GM13977 (cell line): ENCODE measurements around the gene IL3RA.

Source experiments
- DNase-seq: peaks from one replicate; pipeline ENCODE4 v3.0.0; 2012; ENCODE audit warnings: low spot score
- in situ Hi-C: fragments of 300-500 bp; cut with MboI; formaldehyde crosslinking; loops from one replicate; pipeline ENCODE4 v1.12.0; 2022; ENCODE audit warnings: low sequenced_read_pairs, low pct_unique_long_range_greater_than_20kb, mixed read lengths, inconsistent platforms; ENCODE audit not compliant: unreplicated experiment
- TF ChIP-seq, protein P1 (sequence below): IDR thresholded peaks from 2 replicates; pipeline ENCODE4 v1.5.1; 2012; ENCODE audit warnings: mild to moderate bottlenecking, control low read depth; ENCODE audit not compliant: insufficient read depth; ENCODE audit errors: extremely low read depth, missing control alignments

The IL3RA gene

DNA sequence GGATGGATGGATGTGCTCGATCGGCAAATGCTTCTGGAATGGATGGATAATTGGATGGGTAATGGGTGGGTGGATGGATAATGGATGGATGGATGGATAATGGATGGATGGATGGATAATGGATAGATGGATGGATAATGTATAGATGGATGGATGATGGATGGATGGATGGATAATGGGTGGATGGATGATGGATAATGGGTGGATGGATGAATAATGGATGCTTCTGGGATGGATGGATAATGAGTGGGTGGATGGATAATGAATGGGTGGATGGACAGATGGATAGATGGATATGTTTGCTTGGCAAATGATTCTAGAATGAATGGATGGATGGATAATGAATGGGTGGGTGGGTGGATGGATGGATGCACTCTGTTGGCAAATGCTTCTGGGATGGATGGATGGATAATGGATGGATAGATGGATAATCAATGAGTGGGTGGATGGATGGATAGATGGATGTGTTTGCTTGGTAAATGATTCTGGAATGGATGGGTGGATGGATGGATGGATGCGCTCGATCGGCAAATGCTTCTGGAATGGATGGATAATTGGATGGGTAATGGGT lies 59.1 kb downstream of the IL3RA start:
- in situ Hi-C loops, result no loop called here
- DNase-seq, result no peak
- TF ChIP-seq, protein P1, sequence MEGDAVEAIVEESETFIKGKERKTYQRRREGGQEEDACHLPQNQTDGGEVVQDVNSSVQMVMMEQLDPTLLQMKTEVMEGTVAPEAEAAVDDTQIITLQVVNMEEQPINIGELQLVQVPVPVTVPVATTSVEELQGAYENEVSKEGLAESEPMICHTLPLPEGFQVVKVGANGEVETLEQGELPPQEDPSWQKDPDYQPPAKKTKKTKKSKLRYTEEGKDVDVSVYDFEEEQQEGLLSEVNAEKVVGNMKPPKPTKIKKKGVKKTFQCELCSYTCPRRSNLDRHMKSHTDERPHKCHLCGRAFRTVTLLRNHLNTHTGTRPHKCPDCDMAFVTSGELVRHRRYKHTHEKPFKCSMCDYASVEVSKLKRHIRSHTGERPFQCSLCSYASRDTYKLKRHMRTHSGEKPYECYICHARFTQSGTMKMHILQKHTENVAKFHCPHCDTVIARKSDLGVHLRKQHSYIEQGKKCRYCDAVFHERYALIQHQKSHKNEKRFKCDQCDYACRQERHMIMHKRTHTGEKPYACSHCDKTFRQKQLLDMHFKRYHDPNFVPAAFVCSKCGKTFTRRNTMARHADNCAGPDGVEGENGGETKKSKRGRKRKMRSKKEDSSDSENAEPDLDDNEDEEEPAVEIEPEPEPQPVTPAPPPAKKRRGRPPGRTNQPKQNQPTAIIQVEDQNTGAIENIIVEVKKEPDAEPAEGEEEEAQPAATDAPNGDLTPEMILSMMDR, result no peak

DNA sequence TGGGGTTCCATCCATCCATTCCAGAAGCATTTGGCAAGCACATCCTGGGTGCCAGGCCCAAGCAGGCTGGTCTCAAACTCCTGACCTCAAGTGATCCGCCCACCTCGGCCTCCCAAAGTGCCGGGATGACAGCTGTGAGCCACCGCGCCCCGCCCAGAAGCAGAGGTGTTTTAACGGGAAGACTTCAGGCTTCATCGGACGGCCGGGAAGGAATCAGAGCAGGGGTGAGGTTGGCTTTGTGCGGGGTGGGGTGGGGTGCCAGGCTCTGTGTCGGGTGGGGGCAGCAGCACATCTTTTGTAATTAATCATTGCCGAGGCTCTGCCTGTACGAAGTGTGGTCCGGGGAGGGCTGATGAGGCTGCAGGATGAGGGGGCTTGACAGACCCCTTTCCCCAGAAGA lies 60.4 kb downstream of the IL3RA start:
- in situ Hi-C loops, result no loop called here
- TF ChIP-seq, protein P1, result no peak
- no peak for DNase-seq

DNA sequence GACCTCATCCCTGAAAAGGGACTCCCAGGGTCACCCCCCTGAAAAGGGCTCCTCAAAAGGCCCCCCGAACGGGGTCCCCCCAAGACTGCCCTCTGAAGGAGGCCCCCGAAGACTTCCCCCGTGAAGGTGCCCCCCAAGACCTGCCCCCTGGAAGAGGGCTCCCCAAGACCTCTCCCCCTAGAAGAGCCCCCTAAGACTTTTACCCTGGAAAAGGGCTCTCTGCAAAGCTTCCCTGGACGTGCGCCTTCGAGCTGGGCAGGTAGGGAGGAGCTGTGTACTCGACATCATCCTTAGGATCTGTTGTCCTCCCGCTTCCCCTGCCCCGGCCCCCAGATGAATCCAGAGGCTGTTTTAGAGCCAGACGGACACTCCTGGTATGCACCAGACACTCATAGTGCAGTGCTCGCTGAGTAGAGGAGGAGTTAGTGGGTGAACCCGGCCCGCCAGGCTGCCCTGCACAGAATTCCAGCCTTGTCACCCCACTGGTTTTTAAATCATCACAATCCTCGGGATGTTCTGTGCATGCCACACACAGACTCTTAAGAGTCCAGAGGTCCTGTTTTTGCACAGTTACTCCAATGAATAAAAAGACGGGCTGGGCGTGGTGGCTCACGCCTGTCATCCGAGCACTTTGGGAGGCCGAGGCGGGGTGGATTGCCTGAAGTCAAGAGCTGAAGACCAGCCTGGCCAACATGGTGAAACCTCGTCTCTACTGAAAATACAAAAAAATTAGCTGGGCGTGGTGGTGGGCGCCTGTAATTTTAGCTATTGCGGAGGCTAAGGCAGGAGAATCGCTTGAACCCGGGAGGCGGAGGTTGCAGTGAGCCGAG lies 61.1 kb downstream of the IL3RA start:
- DNase-seq, result no peak
- in situ Hi-C loops, result no loop called here
- TF ChIP-seq, protein P1, result no peak

DNA sequence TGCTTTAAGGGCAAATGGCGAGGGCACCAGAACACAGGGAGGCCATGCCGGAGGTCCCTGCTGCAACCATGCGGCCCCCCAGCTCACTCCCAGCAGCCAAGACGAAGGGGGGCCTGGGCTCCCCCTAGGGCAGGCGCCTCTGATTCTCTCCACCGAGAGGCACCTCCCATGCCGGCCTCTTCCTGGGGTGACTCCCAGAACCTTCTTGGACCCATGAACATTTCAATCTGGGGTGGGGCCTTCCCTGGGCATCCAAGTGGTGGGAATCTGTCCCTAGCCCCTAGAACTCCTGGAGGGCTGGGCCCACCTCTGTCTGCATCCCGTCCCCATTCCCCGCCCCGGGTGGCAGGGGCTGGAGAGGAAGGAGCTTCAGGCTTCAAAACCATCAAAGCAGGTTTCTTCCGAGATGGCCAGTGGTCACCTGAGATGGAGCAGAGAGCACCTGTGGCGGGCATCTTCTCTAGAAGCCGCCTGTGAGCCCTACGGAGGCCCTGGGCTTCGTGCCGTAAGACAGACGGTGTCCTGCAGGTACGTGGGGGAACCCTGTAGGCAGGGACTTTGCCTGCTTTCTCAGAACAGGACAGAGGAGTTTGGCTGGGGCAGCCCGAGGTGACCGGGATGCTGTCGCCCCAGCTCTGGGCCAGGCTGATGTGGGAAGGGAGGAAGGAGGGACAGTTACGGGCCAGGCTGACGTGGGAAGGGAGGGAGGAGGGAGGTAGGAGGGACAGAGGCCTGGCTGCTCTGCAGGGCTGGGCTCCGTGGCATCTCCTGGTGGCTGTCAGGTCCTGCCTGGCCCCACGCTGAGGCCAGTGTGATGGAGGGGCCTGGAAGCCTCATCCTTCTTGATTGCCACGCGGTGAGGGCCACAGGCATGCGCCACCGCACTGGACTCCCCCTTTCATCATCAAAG lies 62.1 kb downstream of the IL3RA start:
- in situ Hi-C loops, result no loop called here
- TF ChIP-seq, protein P1, result no peak
- DNase-seq, result no peak

DNA sequence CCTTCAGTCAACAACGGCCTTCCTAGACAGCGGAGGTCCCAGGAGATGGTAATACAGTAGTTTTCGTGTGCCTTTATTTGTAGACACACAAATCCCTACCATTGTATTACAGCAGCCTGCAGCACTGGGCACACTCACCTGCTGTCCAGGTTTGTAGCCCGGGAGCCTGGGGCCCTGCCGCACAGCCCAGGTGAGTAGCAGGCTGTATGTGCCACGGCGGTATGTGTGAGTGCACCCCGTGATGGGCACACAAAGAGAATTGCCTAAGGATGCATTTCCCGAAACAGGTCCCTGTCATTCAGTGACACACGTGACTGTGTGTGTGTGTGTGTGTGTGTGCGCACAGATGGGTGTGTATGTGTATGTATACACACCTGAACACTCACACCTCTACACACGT lies 63.5 kb downstream of the IL3RA start:
- TF ChIP-seq, protein P1, result no peak
- DNase-seq, result no peak
- in situ Hi-C loops, result no loop called here

DNA sequence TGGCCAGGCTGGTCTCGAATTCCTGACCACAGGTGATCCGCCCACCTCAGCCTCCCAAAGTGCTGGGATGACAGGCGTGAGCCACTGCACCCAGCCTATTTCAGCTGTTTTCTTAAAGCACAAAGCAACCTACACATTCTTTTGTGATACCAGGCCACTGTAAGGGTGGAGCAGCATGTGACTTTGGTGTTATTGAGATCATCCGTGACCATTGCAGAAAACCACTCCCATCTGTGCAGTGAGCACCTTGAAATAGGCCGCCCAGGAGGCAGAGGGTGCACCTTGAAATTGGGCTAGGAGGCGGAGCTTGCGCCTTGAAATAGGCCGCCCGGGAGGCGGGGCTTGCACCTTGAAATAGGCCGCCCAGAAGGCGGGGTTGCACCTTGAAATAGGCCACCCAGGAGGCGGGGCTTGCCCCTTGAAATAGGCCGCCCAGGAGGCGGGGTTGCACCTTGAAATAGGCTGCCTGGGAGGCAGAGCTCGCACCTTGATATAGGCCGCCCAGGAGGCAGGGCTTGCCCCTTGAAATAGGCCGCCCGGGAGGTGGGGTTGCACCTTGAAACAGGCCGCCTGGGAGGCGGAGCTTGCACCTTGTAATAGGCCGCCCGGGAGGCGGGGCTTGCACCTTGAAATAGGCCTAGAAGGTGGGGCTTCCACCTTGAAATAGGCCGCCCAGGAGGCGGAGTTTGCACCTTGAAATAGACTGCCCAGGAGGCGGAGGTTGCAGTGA lies 64.3 kb downstream of the IL3RA start:
- no peak for DNase-seq
- TF ChIP-seq, protein P1, result no peak
- in situ Hi-C loops, result no loop called here
